HepG2 (cell line): ENCODE measurements around the gene TFDP1.

Experiments used
- CTCF ChIP-seq: sonication (generic); formaldehyde crosslinking; IDR thresholded peaks from 2 replicates; pipeline ENCODE4 v1.5.0; 2020; ENCODE audit warnings: mild to moderate bottlenecking, missing genetic modification reagents, moderate library complexity
- HNRNPH1 ChIP-seq: fragments of 200-400 bp; formaldehyde crosslinking; optimal IDR thresholded peaks from 2 replicates; pipeline ENCODE3; 2017; ENCODE audit warnings: mild to moderate bottlenecking, low read depth, low read length
- MTF1 ChIP-seq: sonication (generic); formaldehyde crosslinking; IDR thresholded peaks from 2 replicates; pipeline ENCODE4 v1.5.0; 2020; ENCODE audit warnings: missing genetic modification reagents
- PHF5A ChIP-seq: IDR thresholded peaks from one replicate; pipeline ENCODE4 v1.6.1; 2018; ENCODE audit warnings: low read depth, missing genetic modification reagents; ENCODE audit not compliant: unreplicated experiment
- POLR2A ChIP-seq, 2 experiments: IDR thresholded peaks; 2 replicates each; pipeline ENCODE4 v1.6.1; 2011; ENCODE audit warnings: low read depth in 2 of 2, low read length in 2 of 2, mild to moderate bottlenecking in 1 of 2, moderate library complexity in 1 of 2; ENCODE audit not compliant: insufficient read depth in 1 of 2
- RAD21 ChIP-seq: fragments of 450-650 bp; formaldehyde crosslinking; IDR thresholded peaks from 2 replicates; pipeline ENCODE4 v1.5.0; 2020; ENCODE audit warnings: mild to moderate bottlenecking
- SIX4 ChIP-seq: sonication (generic); formaldehyde crosslinking; IDR thresholded peaks from 2 replicates; pipeline ENCODE4 v1.4.0; 2020; ENCODE audit warnings: missing genetic modification reagents
- TAF1 ChIP-seq: sonication (generic); formaldehyde crosslinking; IDR thresholded peaks from 2 replicates; pipeline ENCODE4 v1.4.0; 2020; ENCODE audit warnings: missing genetic modification reagents
- YEATS4 ChIP-seq: sonication (generic); formaldehyde crosslinking; IDR thresholded peaks from 2 replicates; pipeline ENCODE4 v1.4.0; 2020; ENCODE audit warnings: missing genetic modification reagents, borderline replicate concordance
- ZNF234 ChIP-seq: sonication (generic); formaldehyde crosslinking; conservative IDR thresholded peaks from 2 replicates; pipeline ENCODE4 v1.5.1; 2020; ENCODE audit warnings: mild to moderate bottlenecking, missing genetic modification reagents
- TF ChIP-seq, protein P1 (sequence below): sonication (generic); formaldehyde crosslinking; IDR thresholded peaks from 2 replicates; pipeline ENCODE4 v1.4.0; 2020; ENCODE audit warnings: missing genetic modification reagents
- TF ChIP-seq, protein P2 (sequence below): sonication (generic); formaldehyde crosslinking; IDR thresholded peaks from 2 replicates; pipeline ENCODE4 v1.5.0; 2020; ENCODE audit warnings: missing genetic modification reagents, mild to moderate bottlenecking, borderline replicate concordance

- TF ChIP-seq RAD21 (CRISPR knock-in tag): no peak
- no peak for TF ChIP-seq MTF1
- TF ChIP-seq SIX4 (CRISPR knock-in tag): no peak
- no peak for TF ChIP-seq TAF1 (CRISPR knock-in tag)
- no peak for TF ChIP-seq CTCF
- TF ChIP-seq, protein P1, sequence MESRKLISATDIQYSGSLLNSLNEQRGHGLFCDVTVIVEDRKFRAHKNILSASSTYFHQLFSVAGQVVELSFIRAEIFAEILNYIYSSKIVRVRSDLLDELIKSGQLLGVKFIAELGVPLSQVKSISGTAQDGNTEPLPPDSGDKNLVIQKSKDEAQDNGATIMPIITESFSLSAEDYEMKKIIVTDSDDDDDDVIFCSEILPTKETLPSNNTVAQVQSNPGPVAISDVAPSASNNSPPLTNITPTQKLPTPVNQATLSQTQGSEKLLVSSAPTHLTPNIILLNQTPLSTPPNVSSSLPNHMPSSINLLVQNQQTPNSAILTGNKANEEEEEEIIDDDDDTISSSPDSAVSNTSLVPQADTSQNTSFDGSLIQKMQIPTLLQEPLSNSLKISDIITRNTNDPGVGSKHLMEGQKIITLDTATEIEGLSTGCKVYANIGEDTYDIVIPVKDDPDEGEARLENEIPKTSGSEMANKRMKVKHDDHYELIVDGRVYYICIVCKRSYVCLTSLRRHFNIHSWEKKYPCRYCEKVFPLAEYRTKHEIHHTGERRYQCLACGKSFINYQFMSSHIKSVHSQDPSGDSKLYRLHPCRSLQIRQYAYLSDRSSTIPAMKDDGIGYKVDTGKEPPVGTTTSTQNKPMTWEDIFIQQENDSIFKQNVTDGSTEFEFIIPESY (CRISPR knock-in tag): no peak
- no peak for TF ChIP-seq YEATS4
- TF ChIP-seq HNRNPH1: no peak
- TF ChIP-seq PHF5A (CRISPR knock-in tag): no peak
- TF ChIP-seq, protein P2, sequence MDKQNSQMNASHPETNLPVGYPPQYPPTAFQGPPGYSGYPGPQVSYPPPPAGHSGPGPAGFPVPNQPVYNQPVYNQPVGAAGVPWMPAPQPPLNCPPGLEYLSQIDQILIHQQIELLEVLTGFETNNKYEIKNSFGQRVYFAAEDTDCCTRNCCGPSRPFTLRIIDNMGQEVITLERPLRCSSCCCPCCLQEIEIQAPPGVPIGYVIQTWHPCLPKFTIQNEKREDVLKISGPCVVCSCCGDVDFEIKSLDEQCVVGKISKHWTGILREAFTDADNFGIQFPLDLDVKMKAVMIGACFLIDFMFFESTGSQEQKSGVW (CRISPR knock-in tag): no peak
- no peak for TF ChIP-seq POLR2A (IDR thresholded peaks at IDR 0.05; ENCODE audit: insufficient read depth in 1 of 2, low read depth in 2 of 2, low read length in 2 of 2)
- no peak for TF ChIP-seq ZNF234 (CRISPR knock-in tag)
These were observed 86.0 kb downstream of the TFDP1 start for GRCh38 chr13:113670541-113670940.
